ENCODE results near the gene AGPAT3.

Gene AGPAT3

GRCh38 chr21:43949499-43950208 is 84.6 kb downstream of the AGPAT3 start:
- H3K4me1 ChIP-seq (ENCODE audit: control insufficient read depth in 5 of 5, insufficient read depth in 5 of 5, low read length in 5 of 5) = no peaks in the 10 kb centered on the region
- H3K27ac ChIP-seq (ENCODE audit: low read depth, low read length) = no peak overlapping the region
- peak overlapping the region in 1 of 5 donors; percentile 13 for H3K4me3 ChIP-seq (ENCODE audit: low read depth in 1 of 5, low read length in 5 of 5)
- no peak overlapping the region for H3K9ac ChIP-seq (ENCODE audit: low read length in 5 of 5)
- H3K27me3 ChIP-seq (ENCODE audit: control insufficient read depth in 5 of 5, insufficient read depth in 4 of 5, low read length in 5 of 5) = no peaks in the 10 kb centered on the region
- H3K9me3 ChIP-seq (ENCODE audit: control insufficient read depth in 5 of 5, low read length in 5 of 5) = peaks cover 0 to 15% (median 8%) of the 10 kb centered on the region in 5 donors
- peaks cover 0 to 22% (median 13%) of the 10 kb centered on the region in 5 donors for H3K36me3 ChIP-seq (ENCODE audit: control insufficient read depth in 5 of 5, insufficient read depth in 5 of 5, low read length in 5 of 5)

GRCh38 chr21:43950481-43950880 is 85.5 kb downstream of the AGPAT3 start:
- Histone ChIP-seq H3K4me1 (ENCODE audit: control insufficient read depth in 5 of 5, insufficient read depth in 5 of 5, low read length in 5 of 5) (no peaks in the 10 kb centered on the region), H3K27me3 (ENCODE audit: control insufficient read depth in 5 of 5, insufficient read depth in 4 of 5, low read length in 5 of 5) (no peaks in the 10 kb centered on the region), H3K4me3 (ENCODE audit: low read depth in 1 of 5, low read length in 5 of 5) (no peak overlapping the region), H3K9ac (ENCODE audit: low read length in 5 of 5) (no peak overlapping the region), H3K27ac (ENCODE audit: low read depth, low read length) (no peak overlapping the region), H3K36me3 (ENCODE audit: control insufficient read depth in 5 of 5, insufficient read depth in 5 of 5, low read length in 5 of 5) (peaks cover 0 to 28% (median 15%) of the 10 kb centered on the region in 5 donors), H3K9me3 (ENCODE audit: control insufficient read depth in 5 of 5, low read length in 5 of 5) (peaks cover 0 to 15% (median 8%) of the 10 kb centered on the region in 5 donors)

GRCh38 chr21:43950936-43951335 is 85.9 kb downstream of the AGPAT3 start:
- Histone ChIP-seq H3K9ac (ENCODE audit: low read length in 5 of 5) (no peak overlapping the region), H3K27ac (ENCODE audit: low read depth, low read length) (no peak overlapping the region), H3K36me3 (ENCODE audit: control insufficient read depth in 5 of 5, insufficient read depth in 5 of 5, low read length in 5 of 5) (peaks cover 0 to 26% (median 15%) of the 10 kb centered on the region in 5 donors), H3K4me3 (ENCODE audit: low read depth in 1 of 5, low read length in 5 of 5) (no peak overlapping the region), H3K27me3 (ENCODE audit: control insufficient read depth in 5 of 5, insufficient read depth in 4 of 5, low read length in 5 of 5) (no peaks in the 10 kb centered on the region), H3K9me3 (ENCODE audit: control insufficient read depth in 5 of 5, low read length in 5 of 5) (peaks cover 0 to 15% (median 8%) of the 10 kb centered on the region in 5 donors), H3K4me1 (ENCODE audit: control insufficient read depth in 5 of 5, insufficient read depth in 5 of 5, low read length in 5 of 5) (no peaks in the 10 kb centered on the region)

GRCh38 chr21:43951911-43952703 is 87.1 kb downstream of the AGPAT3 start:
- Histone ChIP-seq H3K4me1 (ENCODE audit: control insufficient read depth in 5 of 5, insufficient read depth in 5 of 5, low read length in 5 of 5) (peaks cover 0 to 9% (median 5%) of the 10 kb centered on the region in 5 donors), H3K27me3 (ENCODE audit: control insufficient read depth in 5 of 5, insufficient read depth in 4 of 5, low read length in 5 of 5) (no peaks in the 10 kb centered on the region), H3K9ac (ENCODE audit: low read length in 5 of 5) (no peak overlapping the region), H3K27ac (ENCODE audit: low read depth, low read length) (no peak overlapping the region), H3K9me3 (ENCODE audit: control insufficient read depth in 5 of 5, low read length in 5 of 5) (peaks cover 0 to 15% (median 8%) of the 10 kb centered on the region in 5 donors), H3K36me3 (ENCODE audit: control insufficient read depth in 5 of 5, insufficient read depth in 5 of 5, low read length in 5 of 5) (peaks cover 0 to 20% (median 10%) of the 10 kb centered on the region in 5 donors), H3K4me3 (ENCODE audit: low read depth in 1 of 5, low read length in 5 of 5) (no peak overlapping the region)

GRCh38 chr21:43953021-43953420 is 88.0 kb downstream of the AGPAT3 start:
- H3K9me3 ChIP-seq (ENCODE audit: control insufficient read depth in 5 of 5, low read length in 5 of 5) = peaks cover 0 to 15% (median 8%) of the 10 kb centered on the region in 5 donors
- H3K9ac ChIP-seq (ENCODE audit: low read length in 5 of 5) = no peak overlapping the region
- H3K27me3 ChIP-seq (ENCODE audit: control insufficient read depth in 5 of 5, insufficient read depth in 4 of 5, low read length in 5 of 5) = no peaks in the 10 kb centered on the region
- H3K27ac ChIP-seq (ENCODE audit: low read depth, low read length) = no peak overlapping the region
- H3K4me3 ChIP-seq (ENCODE audit: low read depth in 1 of 5, low read length in 5 of 5) = no peak overlapping the region
- H3K36me3 ChIP-seq (ENCODE audit: control insufficient read depth in 5 of 5, insufficient read depth in 5 of 5, low read length in 5 of 5) = peaks cover 0 to 17% (median 9%) of the 10 kb centered on the region in 5 donors
- peaks cover 0 to 9% (median 5%) of the 10 kb centered on the region in 5 donors for H3K4me1 ChIP-seq (ENCODE audit: control insufficient read depth in 5 of 5, insufficient read depth in 5 of 5, low read length in 5 of 5)

- Histone ChIP-seq H3K9me3 (ENCODE audit: control insufficient read depth in 5 of 5, low read length in 5 of 5) (peaks cover 0 to 10% (median 7%) of the 10 kb centered on the region in 5 donors), H3K27ac (ENCODE audit: low read depth, low read length) (no peak overlapping the region), H3K27me3 (ENCODE audit: control insufficient read depth in 5 of 5, insufficient read depth in 4 of 5, low read length in 5 of 5) (no peaks in the 10 kb centered on the region), H3K36me3 (ENCODE audit: control insufficient read depth in 5 of 5, insufficient read depth in 5 of 5, low read length in 5 of 5) (peaks cover 0 to 14% (median 13%) of the 10 kb centered on the region in 5 donors), H3K4me1 (ENCODE audit: control insufficient read depth in 5 of 5, insufficient read depth in 5 of 5, low read length in 5 of 5) (peaks cover 0 to 9% (median 5%) of the 10 kb centered on the region in 5 donors), H3K9ac (ENCODE audit: low read length in 5 of 5) (no peak overlapping the region), H3K4me3 (ENCODE audit: low read depth in 1 of 5, low read length in 5 of 5) (no peak overlapping the region)
Measured at GRCh38 chr21:43954042-43954441, 89.0 kb downstream of the AGPAT3 start.

GRCh38 chr21:43954896-43955295 is 89.9 kb downstream of the AGPAT3 start:
- peaks cover 0 to 2% (median 0%) of the 10 kb centered on the region in 5 donors for H3K9me3 ChIP-seq (ENCODE audit: control insufficient read depth in 5 of 5, low read length in 5 of 5)
- no peak overlapping the region for H3K9ac ChIP-seq (ENCODE audit: low read length in 5 of 5)
- H3K4me1 ChIP-seq (ENCODE audit: control insufficient read depth in 5 of 5, insufficient read depth in 5 of 5, low read length in 5 of 5) = peaks cover 0 to 9% (median 5%) of the 10 kb centered on the region in 5 donors
- H3K27ac ChIP-seq (ENCODE audit: low read depth, low read length) = no peak overlapping the region
- no peaks in the 10 kb centered on the region for H3K27me3 ChIP-seq (ENCODE audit: control insufficient read depth in 5 of 5, insufficient read depth in 4 of 5, low read length in 5 of 5)
- H3K4me3 ChIP-seq (ENCODE audit: low read depth in 1 of 5, low read length in 5 of 5) = no peak overlapping the region
- H3K36me3 ChIP-seq (ENCODE audit: control insufficient read depth in 5 of 5, insufficient read depth in 5 of 5, low read length in 5 of 5) = peaks cover 0 to 20% (median 19%) of the 10 kb centered on the region in 5 donors

- Histone ChIP-seq H3K4me1 (ENCODE audit: control insufficient read depth in 5 of 5, insufficient read depth in 5 of 5, low read length in 5 of 5) (peaks cover 0 to 9% (median 5%) of the 10 kb centered on the region in 5 donors), H3K9ac (ENCODE audit: low read length in 5 of 5) (no peak overlapping the region), H3K27ac (ENCODE audit: low read depth, low read length) (no peak overlapping the region), H3K9me3 (ENCODE audit: control insufficient read depth in 5 of 5, low read length in 5 of 5) (peaks cover 0 to 1% (median 0%) of the 10 kb centered on the region in 5 donors), H3K4me3 (ENCODE audit: low read depth in 1 of 5, low read length in 5 of 5) (no peak overlapping the region), H3K27me3 (ENCODE audit: control insufficient read depth in 5 of 5, insufficient read depth in 4 of 5, low read length in 5 of 5) (peaks cover 0 to 2% (median 0%) of the 10 kb centered on the region in 5 donors), H3K36me3 (ENCODE audit: control insufficient read depth in 5 of 5, insufficient read depth in 5 of 5, low read length in 5 of 5) (peaks cover under 1 to 29% (median 24%) of the 10 kb centered on the region in 5 donors)
Measured at GRCh38 chr21:43956019-43956669, 91.1 kb downstream of the AGPAT3 start.

- H3K9ac ChIP-seq (ENCODE audit: low read length in 5 of 5) = peak overlapping the region in 1 of 5 donors; percentile 6
- peaks cover 6 to 34% (median 27%) of the 10 kb centered on the region in 5 donors for H3K36me3 ChIP-seq (ENCODE audit: control insufficient read depth in 5 of 5, insufficient read depth in 5 of 5, low read length in 5 of 5)
- H3K4me1 ChIP-seq (ENCODE audit: control insufficient read depth in 5 of 5, insufficient read depth in 5 of 5, low read length in 5 of 5) = peaks cover 0 to 9% (median 7%) of the 10 kb centered on the region in 5 donors
- H3K27ac ChIP-seq (ENCODE audit: low read depth, low read length) = no peak overlapping the region
- H3K9me3 ChIP-seq (ENCODE audit: control insufficient read depth in 5 of 5, low read length in 5 of 5) = peaks cover 0 to 5% (median 0%) of the 10 kb centered on the region in 5 donors
- H3K4me3 ChIP-seq (ENCODE audit: low read depth in 1 of 5, low read length in 5 of 5) = no peak overlapping the region
- peaks cover 0 to 6% (median 0%) of the 10 kb centered on the region in 5 donors for H3K27me3 ChIP-seq (ENCODE audit: control insufficient read depth in 5 of 5, insufficient read depth in 4 of 5, low read length in 5 of 5)
Measured at GRCh38 chr21:43956670-43957035, 91.6 kb downstream of the AGPAT3 start.

All from subcutaneous abdominal adipose tissue (tissue), 5 donors.